ENCODE measurements around the gene NUBP2.

The NUBP2 gene

GRCh38 chr16:1830213-1830612 is 47.5 kb downstream of the NUBP2 start:
- H3K4me3 ChIP-seq (ENCODE audit: low read depth, low read length): no peak overlapping the region
- DNase-seq (ENCODE audit: low read depth): no peak
- TF ChIP-seq, protein P1, sequence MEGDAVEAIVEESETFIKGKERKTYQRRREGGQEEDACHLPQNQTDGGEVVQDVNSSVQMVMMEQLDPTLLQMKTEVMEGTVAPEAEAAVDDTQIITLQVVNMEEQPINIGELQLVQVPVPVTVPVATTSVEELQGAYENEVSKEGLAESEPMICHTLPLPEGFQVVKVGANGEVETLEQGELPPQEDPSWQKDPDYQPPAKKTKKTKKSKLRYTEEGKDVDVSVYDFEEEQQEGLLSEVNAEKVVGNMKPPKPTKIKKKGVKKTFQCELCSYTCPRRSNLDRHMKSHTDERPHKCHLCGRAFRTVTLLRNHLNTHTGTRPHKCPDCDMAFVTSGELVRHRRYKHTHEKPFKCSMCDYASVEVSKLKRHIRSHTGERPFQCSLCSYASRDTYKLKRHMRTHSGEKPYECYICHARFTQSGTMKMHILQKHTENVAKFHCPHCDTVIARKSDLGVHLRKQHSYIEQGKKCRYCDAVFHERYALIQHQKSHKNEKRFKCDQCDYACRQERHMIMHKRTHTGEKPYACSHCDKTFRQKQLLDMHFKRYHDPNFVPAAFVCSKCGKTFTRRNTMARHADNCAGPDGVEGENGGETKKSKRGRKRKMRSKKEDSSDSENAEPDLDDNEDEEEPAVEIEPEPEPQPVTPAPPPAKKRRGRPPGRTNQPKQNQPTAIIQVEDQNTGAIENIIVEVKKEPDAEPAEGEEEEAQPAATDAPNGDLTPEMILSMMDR (IDR thresholded peaks at IDR 0.05; ENCODE audit: low read depth, low read length, missing control alignments): no peak

DNA sequence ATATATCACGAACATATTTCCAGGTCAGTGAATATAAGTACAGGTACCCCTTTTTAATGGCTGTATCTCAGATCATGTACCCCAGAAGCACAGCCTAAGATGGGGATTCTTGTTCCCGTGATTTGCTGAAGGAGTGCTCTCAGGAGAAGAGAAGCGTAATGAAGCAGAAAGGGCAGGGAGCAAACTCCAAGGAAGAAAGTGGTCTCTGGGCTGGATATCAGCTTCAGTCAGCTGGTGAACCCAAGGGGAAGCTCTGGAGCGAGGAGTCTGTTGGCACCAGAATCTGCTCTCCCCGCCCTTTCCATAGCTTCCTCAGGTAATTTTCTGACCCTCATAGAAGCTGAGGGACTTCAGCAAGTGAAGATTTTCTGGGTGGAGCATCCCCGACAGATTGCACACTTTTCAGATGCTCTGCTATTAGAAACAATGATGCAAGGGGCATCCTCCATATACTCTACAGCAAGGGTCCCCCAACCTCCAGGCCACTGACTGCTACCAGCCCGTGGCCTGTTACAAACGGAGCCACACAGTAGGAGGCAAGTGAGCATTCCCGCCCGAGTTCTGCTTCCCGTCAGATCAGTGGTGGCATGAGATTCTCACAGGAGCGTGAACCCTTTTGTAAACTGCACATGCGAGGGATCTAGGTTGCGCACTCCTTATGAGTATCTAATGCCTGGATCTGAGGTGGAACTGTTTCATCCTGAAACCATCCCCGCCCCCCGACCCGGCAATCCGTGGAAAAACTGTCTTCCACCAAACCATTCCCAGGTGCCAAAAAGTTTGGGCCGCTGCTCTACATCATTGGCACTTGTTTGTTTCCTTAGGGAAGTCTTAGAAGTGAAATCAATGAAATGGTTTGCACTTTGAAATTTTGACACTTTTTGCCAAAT is 48.7 kb downstream of the NUBP2 start:
- H3K4me3 ChIP-seq (ENCODE audit: low read depth, low read length): no peak overlapping the region
- TF ChIP-seq, protein P1 (IDR thresholded peaks at IDR 0.05; ENCODE audit: low read depth, low read length, missing control alignments): no peak
- no peak for DNase-seq (ENCODE audit: low read depth)

DNA sequence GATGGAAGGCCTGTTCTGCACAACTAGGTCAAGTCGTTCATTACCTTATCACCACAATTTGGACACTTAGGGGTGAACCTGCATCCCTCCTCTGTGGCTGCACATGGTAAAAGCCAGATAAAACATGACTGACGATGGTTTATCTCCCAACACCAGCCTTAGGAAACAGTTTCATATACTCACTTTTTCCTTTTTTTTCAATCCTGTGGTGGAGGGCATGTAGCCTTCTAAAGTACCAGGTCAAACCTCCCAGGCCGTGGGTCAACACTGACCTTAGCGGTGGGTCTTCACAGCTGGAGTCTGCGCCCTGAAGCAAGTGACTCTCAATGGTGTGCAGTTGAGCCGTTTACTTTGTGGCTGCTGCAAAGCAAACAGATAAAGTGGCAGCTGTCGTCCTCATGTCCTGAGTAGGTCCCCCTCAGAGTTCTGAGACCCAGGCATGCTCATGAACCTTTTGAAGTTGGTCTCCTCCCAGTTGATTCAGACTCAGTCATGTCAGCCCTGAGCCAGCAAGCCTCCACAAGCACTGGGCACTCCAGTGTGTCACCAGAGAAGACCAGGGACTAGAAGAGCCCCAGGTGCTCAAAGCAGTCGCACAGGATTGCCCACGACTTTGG is 50.2 kb downstream of the NUBP2 start:
- DNase-seq (ENCODE audit: low read depth): no peak
- no peak overlapping the region for H3K4me3 ChIP-seq (ENCODE audit: low read depth, low read length)
- TF ChIP-seq, protein P1 (IDR thresholded peaks at IDR 0.05; ENCODE audit: low read depth, low read length, missing control alignments): no peak

DNA sequence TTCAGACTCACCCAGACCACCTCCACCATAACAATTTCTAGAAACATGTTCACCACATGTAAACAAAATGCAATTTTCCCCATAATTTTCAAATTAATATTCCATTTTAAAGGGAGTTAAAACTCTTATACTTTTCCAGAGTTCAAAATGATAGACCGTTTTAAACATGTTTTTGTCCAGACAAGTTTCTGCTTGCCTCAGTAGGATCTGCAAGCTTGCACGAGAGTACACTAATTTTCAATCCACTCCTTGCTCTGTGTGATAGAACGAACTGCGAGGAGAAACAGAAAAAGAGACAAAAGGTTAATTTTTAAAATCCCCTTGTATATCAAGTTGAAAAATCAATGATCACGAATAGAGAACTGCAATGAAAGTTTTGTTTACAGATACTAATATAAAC is 51.3 kb downstream of the NUBP2 start:
- TF ChIP-seq, protein P1 (IDR thresholded peaks at IDR 0.05; ENCODE audit: low read depth, low read length, missing control alignments): no peak
- no peak overlapping the region for H3K4me3 ChIP-seq (ENCODE audit: low read depth, low read length)
- no peak for DNase-seq (ENCODE audit: low read depth)
